ENCODE results near the gene ZMAT2.
"Not testable (repeated sequence)": the region's sequence is repeated elsewhere in the genome, so short reads cannot be mapped to it uniquely, and the experiment has no call there.

The ZMAT2 gene

DNA sequence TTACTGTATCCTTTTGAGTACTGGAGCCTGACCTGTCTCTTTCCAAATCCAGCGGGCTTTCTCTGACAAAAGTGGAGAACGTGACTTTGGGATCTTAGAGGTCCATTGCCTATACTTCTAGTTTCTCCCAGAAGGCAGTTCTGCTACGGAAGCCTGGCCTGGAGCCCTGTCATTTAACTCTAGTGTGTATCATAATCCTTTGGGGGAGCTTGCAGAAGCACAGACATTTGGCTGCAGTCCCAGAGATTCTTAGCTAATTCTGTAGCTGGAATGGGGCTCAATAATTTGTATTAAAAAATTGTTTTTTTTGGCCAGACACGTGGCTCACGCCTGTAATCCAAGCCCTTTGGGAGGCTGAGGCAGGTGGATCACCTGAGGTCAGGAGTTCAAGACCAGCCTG is 6.0 kb upstream of the ZMAT2 start:
- Histone ChIP-seq H2AFZ (ENCODE audit: low read length) (no peak overlapping the region), H3K9me3 (ENCODE audit: insufficient read depth, low read depth, low read length) (no peaks in the 10 kb centered on the region), H3K4me3 (ENCODE audit: low read length, poor library complexity, severe bottlenecking) (no peak overlapping the region), H3K9me2 (replicated peaks; ENCODE audit: low read depth, low read length) (no peaks in the 10 kb centered on the region), H3K79me2 (ENCODE audit: insufficient read depth, low read length) (peaks cover 51% of the 10 kb centered on the region), H3K9ac (ENCODE audit: low read depth, low read length, poor library complexity, severe bottlenecking) (no peak overlapping the region), H3K27me3 (ENCODE audit: insufficient read depth, low read length, poor library complexity, severe bottlenecking) (no peaks in the 10 kb centered on the region), H3K36me3 (ENCODE audit: insufficient read depth, low read length) (peaks cover 44% of the 10 kb centered on the region; the same call in 1 of the 2 replicates), H3K4me2 (ENCODE audit: low read depth, low read length, poor library complexity, severe bottlenecking) (peak overlapping the region; percentile 82), H3K4me1 (ENCODE audit: insufficient read depth, low read length, poor library complexity, severe bottlenecking) (peaks cover 13% of the 10 kb centered on the region), H4K20me1 (ENCODE audit: insufficient read depth, low read length, poor library complexity, severe bottlenecking) (peaks cover 13% of the 10 kb centered on the region), H3F3A (ENCODE audit: low read depth) (no peaks in the 10 kb centered on the region)
- TF ChIP-seq EZH2phosphoT487 (IDR thresholded peaks at IDR 0.05; ENCODE audit: borderline replicate concordance), result no peak
- TF ChIP-seq, protein P1, sequence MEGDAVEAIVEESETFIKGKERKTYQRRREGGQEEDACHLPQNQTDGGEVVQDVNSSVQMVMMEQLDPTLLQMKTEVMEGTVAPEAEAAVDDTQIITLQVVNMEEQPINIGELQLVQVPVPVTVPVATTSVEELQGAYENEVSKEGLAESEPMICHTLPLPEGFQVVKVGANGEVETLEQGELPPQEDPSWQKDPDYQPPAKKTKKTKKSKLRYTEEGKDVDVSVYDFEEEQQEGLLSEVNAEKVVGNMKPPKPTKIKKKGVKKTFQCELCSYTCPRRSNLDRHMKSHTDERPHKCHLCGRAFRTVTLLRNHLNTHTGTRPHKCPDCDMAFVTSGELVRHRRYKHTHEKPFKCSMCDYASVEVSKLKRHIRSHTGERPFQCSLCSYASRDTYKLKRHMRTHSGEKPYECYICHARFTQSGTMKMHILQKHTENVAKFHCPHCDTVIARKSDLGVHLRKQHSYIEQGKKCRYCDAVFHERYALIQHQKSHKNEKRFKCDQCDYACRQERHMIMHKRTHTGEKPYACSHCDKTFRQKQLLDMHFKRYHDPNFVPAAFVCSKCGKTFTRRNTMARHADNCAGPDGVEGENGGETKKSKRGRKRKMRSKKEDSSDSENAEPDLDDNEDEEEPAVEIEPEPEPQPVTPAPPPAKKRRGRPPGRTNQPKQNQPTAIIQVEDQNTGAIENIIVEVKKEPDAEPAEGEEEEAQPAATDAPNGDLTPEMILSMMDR (conservative IDR thresholded peaks at IDR 0.05; ENCODE audit: low read length), result no peak

DNA sequence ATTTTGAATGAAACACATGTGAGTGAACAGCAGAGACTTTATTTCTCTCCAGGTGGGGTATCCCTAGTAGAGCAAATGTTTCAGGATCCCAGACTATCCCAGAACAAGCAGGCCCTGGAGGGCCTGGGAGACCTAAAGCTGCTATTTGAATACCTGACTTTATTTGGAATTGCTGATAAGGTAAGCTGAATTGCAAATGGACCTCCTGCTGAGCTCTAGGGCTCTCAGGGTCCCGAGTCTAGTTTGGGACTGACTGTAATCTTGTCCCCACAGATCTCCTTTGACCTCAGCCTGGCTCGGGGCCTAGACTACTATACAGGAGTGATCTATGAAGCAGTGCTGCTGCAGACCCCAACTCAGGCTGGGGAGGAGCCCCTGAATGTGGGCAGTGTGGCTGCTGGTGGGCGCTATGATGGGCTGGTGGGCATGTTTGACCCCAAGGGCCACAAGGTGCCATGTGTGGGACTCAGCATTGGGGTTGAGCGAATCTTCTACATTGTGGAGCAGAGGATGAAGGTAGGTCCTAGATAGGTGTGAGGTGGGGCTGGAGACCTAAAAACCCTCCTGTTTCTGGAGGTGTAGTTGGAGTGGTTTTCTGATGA is 3.3 kb upstream of the ZMAT2 start:
- TF ChIP-seq, protein P1 (conservative IDR thresholded peaks at IDR 0.05; ENCODE audit: low read length), result no peak
- TF ChIP-seq EZH2phosphoT487 (IDR thresholded peaks at IDR 0.05; ENCODE audit: borderline replicate concordance), result no peak
- H3F3A ChIP-seq (ENCODE audit: low read depth), result no peaks in the 10 kb centered on the region
- H3K27me3 ChIP-seq (ENCODE audit: insufficient read depth, low read length, poor library complexity, severe bottlenecking), result no peaks in the 10 kb centered on the region
- H3K4me2 ChIP-seq (ENCODE audit: low read depth, low read length, poor library complexity, severe bottlenecking), result no peak overlapping the region
- H3K79me2 ChIP-seq (ENCODE audit: insufficient read depth, low read length), result peaks cover 46% of the 10 kb centered on the region
- H3K9me3 ChIP-seq (ENCODE audit: insufficient read depth, low read depth, low read length), result no peaks in the 10 kb centered on the region
- H2AFZ ChIP-seq (ENCODE audit: low read length), result no peak overlapping the region
- no peak overlapping the region for H3K9ac ChIP-seq (ENCODE audit: low read depth, low read length, poor library complexity, severe bottlenecking)
- peaks cover 21% of the 10 kb centered on the region for H3K4me1 ChIP-seq (ENCODE audit: insufficient read depth, low read length, poor library complexity, severe bottlenecking)
- H3K4me3 ChIP-seq (ENCODE audit: low read length, poor library complexity, severe bottlenecking), result no peak overlapping the region
- peaks cover 47% of the 10 kb centered on the region; the same call in 1 of the 2 replicates for H3K36me3 ChIP-seq (ENCODE audit: insufficient read depth, low read length)
- H4K20me1 ChIP-seq (ENCODE audit: insufficient read depth, low read length, poor library complexity, severe bottlenecking), result peaks cover 20% of the 10 kb centered on the region
- no peaks in the 10 kb centered on the region for H3K9me2 ChIP-seq (replicated peaks; ENCODE audit: low read depth, low read length)

DNA sequence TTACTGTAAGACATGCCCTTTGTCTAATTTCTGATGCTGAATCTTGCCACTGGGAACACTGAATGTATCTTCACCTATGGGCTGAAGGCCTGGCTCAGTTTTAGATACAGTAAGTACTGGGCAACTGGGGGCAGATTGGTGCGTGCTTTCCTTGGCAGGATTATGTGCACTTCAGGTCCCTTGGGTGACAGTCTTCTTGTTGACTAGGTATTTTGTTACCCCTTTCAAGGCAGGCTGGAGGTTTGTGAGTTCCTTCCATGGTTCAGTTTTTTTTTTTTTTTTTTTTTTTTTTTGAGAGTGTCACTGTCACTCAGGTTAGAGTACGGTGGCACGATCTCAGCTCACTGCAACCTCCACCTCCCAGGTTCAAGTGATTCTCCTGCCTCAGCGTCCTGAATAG is 7.6 kb downstream of the ZMAT2 start:
- TF ChIP-seq, protein P1 (conservative IDR thresholded peaks at IDR 0.05; ENCODE audit: low read length), result no peak
- TF ChIP-seq EZH2phosphoT487 (IDR thresholded peaks at IDR 0.05; ENCODE audit: borderline replicate concordance), result no peak
- Histone ChIP-seq H3F3A (ENCODE audit: low read depth) (peaks cover 11% of the 10 kb centered on the region; the same call in 1 of the 2 replicates), H3K36me3 (ENCODE audit: insufficient read depth, low read length) (peaks cover 38% of the 10 kb centered on the region), H3K9me3 (ENCODE audit: insufficient read depth, low read depth, low read length) (no peaks in the 10 kb centered on the region), H3K4me2 (ENCODE audit: low read depth, low read length, poor library complexity, severe bottlenecking) (no peak overlapping the region), H3K27me3 (ENCODE audit: insufficient read depth, low read length, poor library complexity, severe bottlenecking) (no peaks in the 10 kb centered on the region), H2AFZ (ENCODE audit: low read length) (no peak overlapping the region), H3K4me3 (ENCODE audit: low read length, poor library complexity, severe bottlenecking) (no peak overlapping the region), H3K9ac (ENCODE audit: low read depth, low read length, poor library complexity, severe bottlenecking) (no peak overlapping the region), H3K9me2 (replicated peaks; ENCODE audit: low read depth, low read length) (no peaks in the 10 kb centered on the region), H3K4me1 (ENCODE audit: insufficient read depth, low read length, poor library complexity, severe bottlenecking) (peaks cover 6% of the 10 kb centered on the region), H3K79me2 (ENCODE audit: insufficient read depth, low read length) (no peaks in the 10 kb centered on the region), H4K20me1 (ENCODE audit: insufficient read depth, low read length, poor library complexity, severe bottlenecking) (no peaks in the 10 kb centered on the region)

DNA sequence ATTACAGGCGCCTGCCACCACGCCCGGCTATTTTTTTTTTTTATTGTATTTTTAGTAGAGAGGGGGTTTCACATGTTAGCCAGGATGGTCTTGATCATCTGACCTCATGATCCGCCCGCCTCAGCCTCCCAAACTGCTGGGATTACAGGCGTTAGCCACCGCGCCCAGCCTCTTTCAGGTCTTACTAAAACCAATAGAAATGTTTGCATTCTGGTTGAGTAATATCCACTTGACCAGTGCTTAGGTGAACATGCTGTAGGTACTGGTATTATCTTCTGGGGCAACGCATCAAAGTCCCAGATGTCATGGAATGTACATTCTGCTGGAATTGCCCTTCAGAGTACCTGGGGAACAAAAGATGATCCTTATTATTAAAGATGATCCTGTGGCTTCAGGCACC is 8.5 kb downstream of the ZMAT2 start:
- Histone ChIP-seq H3F3A (ENCODE audit: low read depth) (peaks cover 11% of the 10 kb centered on the region; the same call in 1 of the 2 replicates), H3K36me3 (ENCODE audit: insufficient read depth, low read length) (peaks cover 30% of the 10 kb centered on the region)
- H3K79me2 ChIP-seq (ENCODE audit: insufficient read depth, low read length); H3K4me2 ChIP-seq (ENCODE audit: low read depth, low read length, poor library complexity, severe bottlenecking); H2AFZ ChIP-seq (ENCODE audit: low read length); H3K27me3 ChIP-seq (ENCODE audit: insufficient read depth, low read length, poor library complexity, severe bottlenecking); H3K9me2 ChIP-seq (replicated peaks; ENCODE audit: low read depth, low read length); H3K9me3 ChIP-seq (ENCODE audit: insufficient read depth, low read depth, low read length); H3K4me1 ChIP-seq (ENCODE audit: insufficient read depth, low read length, poor library complexity, severe bottlenecking); H3K9ac ChIP-seq (ENCODE audit: low read depth, low read length, poor library complexity, severe bottlenecking); H4K20me1 ChIP-seq (ENCODE audit: insufficient read depth, low read length, poor library complexity, severe bottlenecking); H3K4me3 ChIP-seq (ENCODE audit: low read length, poor library complexity, severe bottlenecking): not testable (repeated sequence)

All from Loucy (cell line).